A673 (cell line): Measurements from ENCODE around the gene CEP112. TPM values are rescaled to one million over a fixed set of nuclear protein-coding genes. Genes with fewer than 3 reads are reported as not detected.

Experiments
- BruUV-seq: library from RNA; stranded (reverse); fragments of 400-500 nt; replicated peaks from 2 replicates; lab custom pipeline; 2021; lab: Mats Ljungman, UMichigan
- CTCF ChIA-PET: fragments of 300-600 bp; sonication (Branson Sonifier 250); formaldehyde crosslinking; loops from one replicate; lab custom pipeline; 2022; ENCODE audit warnings: antibody characterized with exemption; lab: Charles Lee
- POLR2A ChIA-PET: fragments of 300-600 bp; sonication (Branson Sonifier 250); formaldehyde crosslinking; loops from one replicate; lab custom pipeline; 2022; ENCODE audit warnings: antibody characterized with exemption; ENCODE audit not compliant: low non-redundant PET; lab: Charles Lee
- DNase-seq: peaks from one replicate; pipeline ENCODE4 v3.0.0-alpha.2; 2015; ENCODE audit warnings: low spot score
- H3K27ac ChIP-seq: fragments of 200-600 bp; sonication (generic); 2 replicates; pipeline ENCODE4 v1.5.1; 2016; ENCODE audit warnings: mixed run types, low read depth, mild to moderate bottlenecking, mixed read lengths, antibody characterized with exemption, low read length; ENCODE audit not compliant: poor library complexity, severe bottlenecking
- H3K27me3 ChIP-seq: fragments of 200-600 bp; sonication (generic); replicated peaks from 2 replicates; pipeline ENCODE4 v1.6.1; 2017; ENCODE audit warnings: mixed run types, low read depth, mild to moderate bottlenecking, mixed read lengths, antibody characterized with exemption, low read length; ENCODE audit not compliant: insufficient read depth, poor library complexity
- H3K36me3 ChIP-seq: fragments of 200-600 bp; sonication (generic); 2 replicates; pipeline ENCODE4 v1.6.1; 2016; ENCODE audit warnings: mixed run types, mild to moderate bottlenecking, mixed read lengths, antibody characterized with exemption, low read length; ENCODE audit not compliant: insufficient read depth, poor library complexity, severe bottlenecking
- H3K4me1 ChIP-seq: fragments of 200-600 bp; sonication (generic); 2 replicates; pipeline ENCODE4 v1.6.1; 2017; ENCODE audit warnings: mixed run types, mild to moderate bottlenecking, mixed read lengths, antibody characterized with exemption, low read length; ENCODE audit not compliant: insufficient read depth, poor library complexity, severe bottlenecking
- H3K4me3 ChIP-seq: fragments of 200-600 bp; sonication (generic); 2 replicates; pipeline ENCODE4 v1.5.1; 2016; ENCODE audit warnings: low read depth, mixed run types, mild to moderate bottlenecking, mixed read lengths, low read length; ENCODE audit not compliant: poor library complexity, severe bottlenecking
- H3K9me3 ChIP-seq: fragments of 200-600 bp; sonication (generic); 2 replicates; pipeline ENCODE4 v1.6.1; 2016; ENCODE audit warnings: mixed run types, low read depth, mild to moderate bottlenecking, mixed read lengths, antibody characterized with exemption, low read length; ENCODE audit not compliant: poor library complexity, severe bottlenecking
- EZH2 ChIP-seq: fragments of 200-600 bp; sonication (generic); IDR thresholded peaks from 2 replicates; pipeline ENCODE4 v1.6.1; 2017; ENCODE audit warnings: borderline replicate concordance, low read depth, mild to moderate bottlenecking, mixed read lengths, antibody characterized with exemption, low read length; ENCODE audit not compliant: poor library complexity, severe bottlenecking
- intact Hi-C: fragments of 100-400 bp; cut with micrococcal nuclease; formaldehyde crosslinking; loops from one replicate; pipeline ENCODE4 v1.10.0; 2022; ENCODE audit not compliant: unreplicated experiment
- total RNA-seq: library from RNA; stranded (reverse); gene quantifications from 2 replicates; pipeline ENCODE4 v1.2.3, GENCODE V29; 2021
- TF ChIP-seq, protein P1 (sequence below): fragments of 300-800, 200-600 bp; sonication (generic); conservative IDR thresholded peaks from 2 replicates; pipeline ENCODE4 v1.5.1; 2017; ENCODE audit warnings: low read depth, mild to moderate bottlenecking, antibody characterized with exemption, low read length, moderate library complexity, mixed read lengths

CEP112 gene
- total RNA-seq, 1 experiment from 2014 or later: 27.2 TPM

DNA sequence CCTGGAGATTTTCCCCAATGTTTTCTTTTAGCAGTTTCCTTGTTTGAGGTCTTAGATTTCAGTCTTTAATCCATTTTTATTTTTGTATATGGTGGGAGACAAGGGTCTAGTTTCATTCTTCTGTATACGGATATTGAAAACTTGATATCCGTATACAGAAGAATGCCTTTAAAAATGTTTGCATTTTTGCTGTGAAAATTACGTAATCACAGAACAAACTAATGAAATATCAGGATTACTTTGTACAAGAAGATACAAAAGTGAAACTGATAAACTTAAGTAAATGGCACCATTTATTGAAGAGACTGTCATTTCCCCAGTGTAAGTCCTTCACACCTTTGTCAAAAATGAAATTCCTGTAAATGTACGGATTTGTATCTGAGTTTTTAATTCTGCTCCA lies 13.3 kb downstream of the CEP112 start:
- Histone ChIP-seq H3K27me3 (no peaks in the 10 kb centered on the region), H3K36me3 (peaks cover 43% of the 10 kb centered on the region), H3K9me3 (no peaks in the 10 kb centered on the region), H3K4me1 (peaks cover 4% of the 10 kb centered on the region), H3K27ac (no peak overlapping the region), H3K4me3 (no peak overlapping the region)
- intact Hi-C loops: no loop called here
- TF ChIP-seq, protein P1, sequence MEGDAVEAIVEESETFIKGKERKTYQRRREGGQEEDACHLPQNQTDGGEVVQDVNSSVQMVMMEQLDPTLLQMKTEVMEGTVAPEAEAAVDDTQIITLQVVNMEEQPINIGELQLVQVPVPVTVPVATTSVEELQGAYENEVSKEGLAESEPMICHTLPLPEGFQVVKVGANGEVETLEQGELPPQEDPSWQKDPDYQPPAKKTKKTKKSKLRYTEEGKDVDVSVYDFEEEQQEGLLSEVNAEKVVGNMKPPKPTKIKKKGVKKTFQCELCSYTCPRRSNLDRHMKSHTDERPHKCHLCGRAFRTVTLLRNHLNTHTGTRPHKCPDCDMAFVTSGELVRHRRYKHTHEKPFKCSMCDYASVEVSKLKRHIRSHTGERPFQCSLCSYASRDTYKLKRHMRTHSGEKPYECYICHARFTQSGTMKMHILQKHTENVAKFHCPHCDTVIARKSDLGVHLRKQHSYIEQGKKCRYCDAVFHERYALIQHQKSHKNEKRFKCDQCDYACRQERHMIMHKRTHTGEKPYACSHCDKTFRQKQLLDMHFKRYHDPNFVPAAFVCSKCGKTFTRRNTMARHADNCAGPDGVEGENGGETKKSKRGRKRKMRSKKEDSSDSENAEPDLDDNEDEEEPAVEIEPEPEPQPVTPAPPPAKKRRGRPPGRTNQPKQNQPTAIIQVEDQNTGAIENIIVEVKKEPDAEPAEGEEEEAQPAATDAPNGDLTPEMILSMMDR: no peak
- ChIA-PET CTCF (no interaction called here), POLR2A (no interaction called here)
- no peak for DNase-seq
- no TSS peak for BruUV-seq

GRCh38 chr17:66177048-66177447 lies 14.9 kb downstream of the CEP112 start:
- DNase-seq: no peak
- TF ChIP-seq, protein P1: no peak
- TF ChIP-seq EZH2: no peak
- ChIA-PET CTCF (no interaction called here), POLR2A (interaction anchor here (0.6 kb wide), 1 partner anchor 281 kb away, joined by 3 read pairs; no protein-coding TSS in a partner anchor)
- Histone ChIP-seq H3K27me3 (no peaks in the 10 kb centered on the region), H3K4me3 (no peak overlapping the region), H3K4me1 (peaks cover 8% of the 10 kb centered on the region), H3K36me3 (peaks cover 35% of the 10 kb centered on the region), H3K9me3 (no peaks in the 10 kb centered on the region), H3K27ac (no peak overlapping the region)
- intact Hi-C loops: no loop called here
- no TSS peak for BruUV-seq

DNA sequence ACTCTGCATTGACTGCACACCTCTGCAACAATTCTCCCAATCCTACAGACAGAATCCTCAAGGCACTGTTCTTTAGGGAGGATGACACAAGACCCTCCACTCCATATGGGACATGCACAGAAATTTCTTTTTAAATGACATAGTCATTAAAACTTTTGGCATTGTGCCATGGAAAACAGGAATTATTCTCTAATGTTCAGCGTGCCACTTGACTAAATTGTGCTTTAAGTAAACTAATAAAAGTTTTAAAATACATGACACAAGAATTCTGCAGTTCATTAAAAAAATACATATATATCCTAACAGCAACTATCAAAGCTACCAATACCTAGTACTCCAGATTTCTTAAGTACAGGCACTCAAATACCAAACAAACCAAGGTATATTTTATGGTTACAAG lies 16.0 kb downstream of the CEP112 start:
- no peak for DNase-seq
- Histone ChIP-seq H3K36me3 (peaks cover 25% of the 10 kb centered on the region), H3K27me3 (no peaks in the 10 kb centered on the region), H3K4me3 (no peak overlapping the region), H3K27ac (no peak overlapping the region), H3K4me1 (peaks cover 9% of the 10 kb centered on the region), H3K9me3 (no peaks in the 10 kb centered on the region)
- ChIA-PET POLR2A (no interaction called here), CTCF (no interaction called here)
- no TSS peak for BruUV-seq
- intact Hi-C loops: no loop called here
- TF ChIP-seq EZH2: no peak

GRCh38 chr17:66172691-66173223 lies 19.2 kb downstream of the CEP112 start:
- TF ChIP-seq EZH2: no peak
- CTCF ChIA-PET: no interaction called here
- H3K36me3 ChIP-seq: peaks cover 19% of the 10 kb centered on the region
- no peaks in the 10 kb centered on the region for H3K9me3 ChIP-seq
- intact Hi-C loops: no loop called here
- peaks cover 9% of the 10 kb centered on the region for H3K4me1 ChIP-seq
- no peaks in the 10 kb centered on the region for H3K27me3 ChIP-seq
- no peak overlapping the region for H3K27ac ChIP-seq
- no peak overlapping the region for H3K4me3 ChIP-seq
- DNase-seq: no peak
- BruUV-seq: no TSS peak
- POLR2A ChIA-PET: no interaction called here
